Urinary bladder (tissue), 4 donors: ENCODE results near the gene H6PD. TPM values are rescaled to one million over a fixed set of nuclear protein-coding genes. Genes with fewer than 3 reads are reported as not detected.

Source experiments
- DNase-seq: peaks from one replicate; pipeline ENCODE4 v3.0.0-alpha.2; 2015; ENCODE audit errors: extremely low spot score
- H3K27ac ChIP-seq: one replicate; pipeline ENCODE4 v1.5.1; 2013; ENCODE audit warnings: low read depth, mild to moderate bottlenecking, moderate library complexity
- H3K36me3 ChIP-seq: one replicate; pipeline ENCODE4 v1.6.1; 2013; ENCODE audit warnings: mild to moderate bottlenecking, moderate library complexity; ENCODE audit not compliant: insufficient read depth
- H3K4me1 ChIP-seq: one replicate; pipeline ENCODE4 v1.6.1; 2013; ENCODE audit warnings: mild to moderate bottlenecking, moderate library complexity; ENCODE audit not compliant: insufficient read depth
- H3K4me3 ChIP-seq: one replicate; pipeline ENCODE4 v1.5.1; 2013; ENCODE audit warnings: low read depth, low read length
- WGBS: extraction: QIAGEN DNeasy Blood & Tissue Kit; methylation state at CpG from one replicate; pipeline ENCODE4 v1.1.7; 2013; 5-methylcytosine and 5-hydroxymethylcytosine counted together
- polyA plus RNA-seq: library from polyadenylated mRNA; stranded (reverse); fragments of 200-250 nt; gene quantifications from one replicate; pipeline ENCODE4 v1.2.3, GENCODE V29; 2013
- total RNA-seq: library from RNA; depleted of rRNA; stranded (reverse); fragments of >200 nt; gene quantifications from one replicate; pipeline ENCODE4 v1.2.3, GENCODE V29; 2014
- donor health status: healthy with polysubstance abuse.
- donor health status: healthy.

Gene H6PD
- total and polyA plus RNA-seq, 2 donors = 26.6 to 32.6 TPM

DNA sequence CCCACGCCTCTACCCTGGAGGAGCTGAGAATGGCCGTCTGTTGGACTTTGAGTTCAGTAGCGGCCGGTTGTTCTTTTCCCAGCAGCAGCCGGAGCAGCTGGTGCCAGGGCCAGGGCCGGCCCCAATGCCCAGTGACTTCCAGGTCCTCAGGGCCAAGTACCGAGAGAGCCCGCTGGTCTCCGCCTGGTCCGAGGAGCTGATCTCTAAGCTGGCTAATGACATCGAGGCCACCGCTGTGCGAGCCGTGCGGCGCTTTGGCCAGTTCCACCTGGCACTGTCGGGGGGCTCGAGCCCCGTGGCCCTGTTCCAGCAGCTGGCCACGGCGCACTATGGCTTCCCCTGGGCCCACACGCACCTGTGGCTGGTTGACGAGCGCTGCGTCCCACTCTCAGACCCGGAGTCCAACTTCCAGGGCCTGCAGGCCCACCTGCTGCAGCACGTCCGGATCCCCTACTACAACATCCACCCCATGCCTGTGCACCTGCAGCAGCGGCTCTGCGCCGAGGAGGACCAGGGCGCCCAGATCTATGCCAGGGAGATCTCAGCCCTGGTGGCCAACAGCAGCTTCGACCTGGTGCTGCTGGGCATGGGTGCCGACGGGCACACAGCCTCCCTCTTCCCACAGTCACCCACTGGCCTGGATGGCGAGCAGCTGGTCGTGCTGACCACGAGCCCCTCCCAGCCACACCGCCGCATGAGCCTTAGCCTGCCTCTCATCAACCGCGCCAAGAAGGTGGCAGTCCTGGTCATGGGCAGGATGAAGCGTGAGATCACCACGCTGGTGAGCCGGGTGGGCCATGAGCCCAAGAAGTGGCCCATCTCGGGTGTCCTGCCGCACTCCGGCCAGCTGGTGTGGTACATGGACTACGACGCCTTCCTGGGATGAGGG, 29.7 kb downstream of the H6PD start:
- 95% methylated on average over 50 of the region's 50 CpGs for WGBS
- peaks cover 6% of the 10 kb centered on the region for H3K36me3 ChIP-seq
- H3K4me3 ChIP-seq = no peak overlapping the region
- DNase-seq = no peak
- no peaks in the 10 kb centered on the region for H3K4me1 ChIP-seq
- H3K27ac ChIP-seq = no peak overlapping the region

DNA sequence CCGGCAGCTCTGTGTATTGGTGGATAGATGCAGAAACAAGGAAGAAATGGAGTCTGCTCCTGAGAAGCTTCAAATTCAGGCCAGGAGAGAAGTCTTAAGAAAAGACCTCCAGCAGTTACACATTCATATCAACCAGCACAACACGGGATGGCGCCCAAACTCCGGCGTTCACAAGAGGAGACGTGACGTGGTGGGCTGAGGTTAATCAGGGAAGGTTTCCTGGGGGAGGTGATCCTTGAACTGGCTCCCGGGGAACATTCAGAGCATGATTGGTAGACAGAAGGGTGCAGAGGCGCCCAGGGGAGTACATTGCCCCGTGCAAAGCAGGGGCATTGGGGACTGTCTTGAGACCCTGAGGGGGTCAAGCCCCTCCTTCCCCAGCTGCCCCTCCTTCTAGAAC, 30.5 kb downstream of the H6PD start:
- H3K4me3 ChIP-seq = no peak overlapping the region
- 92% methylated on average over 10 of the region's 10 CpGs for WGBS
- no peak overlapping the region for H3K27ac ChIP-seq
- H3K4me1 ChIP-seq = no peaks in the 10 kb centered on the region
- no peak for DNase-seq
- H3K36me3 ChIP-seq = peaks cover 6% of the 10 kb centered on the region

DNA sequence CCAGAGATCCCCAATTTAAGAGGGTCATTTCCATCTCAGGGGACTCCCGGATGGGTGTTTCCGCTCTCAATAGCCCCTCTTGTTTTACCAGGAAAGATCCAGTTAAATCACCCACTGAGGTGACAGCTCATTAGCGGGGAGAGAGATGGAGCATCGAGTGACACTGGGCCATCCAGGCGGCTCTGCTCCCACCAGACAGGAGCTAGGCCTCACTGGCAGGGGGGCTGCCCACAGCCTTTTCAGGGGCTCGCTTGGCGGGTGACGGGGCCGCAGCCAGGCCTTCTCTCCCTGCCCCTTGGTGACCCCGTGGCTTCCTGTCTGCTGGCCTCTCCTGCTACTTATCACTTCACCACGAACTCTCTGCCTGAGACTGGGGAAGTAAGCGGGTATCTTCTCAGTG, 31.4 kb downstream of the H6PD start:
- WGBS = 88% methylated on average over 12 of the region's 12 CpGs
- H3K36me3 ChIP-seq = peaks cover 6% of the 10 kb centered on the region
- no peak overlapping the region for H3K4me3 ChIP-seq
- H3K4me1 ChIP-seq = no peaks in the 10 kb centered on the region
- DNase-seq = no peak
- no peak overlapping the region for H3K27ac ChIP-seq

- 72% methylated on average over 7 of the region's 7 CpGs for WGBS
- H3K27ac ChIP-seq = no peak overlapping the region
- H3K4me3 ChIP-seq = no peak overlapping the region
- peaks cover 6% of the 10 kb centered on the region for H3K36me3 ChIP-seq
- no peak for DNase-seq
- H3K4me1 ChIP-seq = no peaks in the 10 kb centered on the region
Measured at GRCh38 chr1:9267352-9267686, 32.7 kb downstream of the H6PD start.

DNA sequence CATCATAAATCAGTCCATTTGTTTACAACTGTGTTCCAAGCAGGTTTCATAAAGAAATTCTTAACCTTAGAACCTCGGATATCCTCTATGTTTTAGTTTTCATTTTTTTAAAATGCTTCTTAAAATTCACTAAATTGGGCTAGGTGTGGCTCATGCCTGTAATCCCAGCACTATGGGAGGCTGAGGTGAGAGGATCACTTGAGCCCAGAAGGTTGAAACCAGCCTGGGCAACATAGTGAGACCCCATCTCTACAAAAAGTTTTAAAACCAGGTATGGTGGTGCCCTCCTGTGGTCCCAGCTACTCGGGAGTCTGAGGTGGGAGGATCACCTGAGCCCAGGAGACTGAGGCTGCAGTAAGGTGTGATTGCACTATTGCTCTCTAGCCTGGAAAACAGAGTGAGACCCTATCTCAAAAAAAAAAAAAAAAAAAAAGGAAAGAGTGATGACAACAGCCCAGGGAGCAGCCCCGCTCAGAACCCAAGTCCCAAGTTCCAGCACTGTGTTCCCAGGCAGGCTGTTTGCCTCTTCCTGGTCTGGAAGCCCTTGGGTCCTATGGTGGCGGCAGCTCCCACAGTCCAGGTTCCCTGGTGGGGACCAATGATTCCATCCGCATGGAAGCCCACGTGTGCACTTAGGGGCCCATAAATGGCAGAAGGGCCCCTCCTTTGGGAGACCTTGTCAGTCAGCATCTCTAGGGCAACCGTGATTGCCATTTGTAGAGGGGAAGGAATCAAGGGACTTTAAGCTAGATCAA, 33.4 kb downstream of the H6PD start:
- no peak for DNase-seq
- H3K4me1 ChIP-seq = no peaks in the 10 kb centered on the region
- H3K36me3 ChIP-seq = peaks cover 6% of the 10 kb centered on the region
- 88% methylated on average over 7 of the region's 7 CpGs for whole genome bisulfite sequencing
- no peak overlapping the region for H3K4me3 ChIP-seq
- H3K27ac ChIP-seq = no peak overlapping the region

DNA sequence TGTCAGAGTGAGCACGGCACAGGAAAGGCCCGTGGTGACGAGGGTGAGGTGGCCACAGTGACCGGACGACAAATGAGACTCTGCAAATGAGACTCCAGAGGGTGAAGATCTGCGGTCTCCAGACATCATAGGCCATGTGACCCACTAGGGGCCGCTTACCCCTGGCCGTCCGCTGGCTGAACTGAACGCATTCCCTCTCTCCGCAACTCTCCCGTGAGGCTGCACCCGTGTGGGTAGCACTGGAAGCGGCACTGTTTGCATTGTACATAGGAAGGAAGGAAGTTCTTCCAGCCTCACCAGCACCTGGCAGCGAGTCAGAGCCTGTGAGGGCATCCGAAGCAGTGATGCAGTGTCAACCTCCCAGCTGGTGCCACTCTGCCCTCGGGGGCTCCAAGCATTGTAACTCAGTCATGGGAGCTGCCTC, 34.5 kb downstream of the H6PD start:
- peaks cover 5% of the 10 kb centered on the region for H3K36me3 ChIP-seq
- no peak overlapping the region for H3K4me3 ChIP-seq
- H3K27ac ChIP-seq = no peak overlapping the region
- 81% methylated on average over 17 of the region's 17 CpGs for WGBS
- H3K4me1 ChIP-seq = no peaks in the 10 kb centered on the region
- no peak for DNase-seq

DNA sequence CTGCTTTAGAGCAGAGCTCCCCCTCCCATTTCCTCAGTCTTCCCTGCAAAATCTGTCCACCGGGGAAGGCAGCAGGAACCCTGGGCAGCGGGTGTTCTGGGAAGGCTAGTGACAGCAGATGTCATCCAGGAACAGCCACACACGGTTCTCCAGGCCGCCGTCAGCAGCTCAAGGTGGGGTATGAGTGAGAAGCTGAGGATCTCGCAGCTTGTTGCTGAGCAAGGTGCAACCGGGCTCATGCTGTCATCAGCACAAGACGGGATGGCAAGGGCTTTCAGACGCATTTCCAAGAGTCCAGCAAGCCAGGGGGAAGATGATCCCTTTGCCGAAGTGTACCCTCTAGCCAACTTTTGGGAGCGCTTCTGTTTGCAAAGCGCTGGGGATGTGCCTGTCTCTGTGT, 35.1 kb downstream of the H6PD start:
- no peak for DNase-seq
- WGBS = 78% methylated on average over 12 of the region's 12 CpGs
- Histone ChIP-seq H3K27ac (no peak overlapping the region), H3K4me3 (no peak overlapping the region), H3K4me1 (no peaks in the 10 kb centered on the region), H3K36me3 (no peaks in the 10 kb centered on the region)

- H3K4me3 ChIP-seq = no peak overlapping the region
- no peak overlapping the region for H3K27ac ChIP-seq
- 65% methylated on average over 15 of the region's 15 CpGs for WGBS
- no peaks in the 10 kb centered on the region for H3K4me1 ChIP-seq
- no peak for DNase-seq
- H3K36me3 ChIP-seq = no peaks in the 10 kb centered on the region
Measured at GRCh38 chr1:9270290-9270883, 35.8 kb downstream of the H6PD start.

GRCh38 chr1:9271283-9271682, 36.7 kb downstream of the H6PD start:
- H3K36me3 ChIP-seq = no peaks in the 10 kb centered on the region
- H3K4me1 ChIP-seq = no peaks in the 10 kb centered on the region
- no peak for DNase-seq
- 78% methylated on average over 11 of the region's 11 CpGs for WGBS
- no peak overlapping the region for H3K27ac ChIP-seq
- H3K4me3 ChIP-seq = no peak overlapping the region

DNA sequence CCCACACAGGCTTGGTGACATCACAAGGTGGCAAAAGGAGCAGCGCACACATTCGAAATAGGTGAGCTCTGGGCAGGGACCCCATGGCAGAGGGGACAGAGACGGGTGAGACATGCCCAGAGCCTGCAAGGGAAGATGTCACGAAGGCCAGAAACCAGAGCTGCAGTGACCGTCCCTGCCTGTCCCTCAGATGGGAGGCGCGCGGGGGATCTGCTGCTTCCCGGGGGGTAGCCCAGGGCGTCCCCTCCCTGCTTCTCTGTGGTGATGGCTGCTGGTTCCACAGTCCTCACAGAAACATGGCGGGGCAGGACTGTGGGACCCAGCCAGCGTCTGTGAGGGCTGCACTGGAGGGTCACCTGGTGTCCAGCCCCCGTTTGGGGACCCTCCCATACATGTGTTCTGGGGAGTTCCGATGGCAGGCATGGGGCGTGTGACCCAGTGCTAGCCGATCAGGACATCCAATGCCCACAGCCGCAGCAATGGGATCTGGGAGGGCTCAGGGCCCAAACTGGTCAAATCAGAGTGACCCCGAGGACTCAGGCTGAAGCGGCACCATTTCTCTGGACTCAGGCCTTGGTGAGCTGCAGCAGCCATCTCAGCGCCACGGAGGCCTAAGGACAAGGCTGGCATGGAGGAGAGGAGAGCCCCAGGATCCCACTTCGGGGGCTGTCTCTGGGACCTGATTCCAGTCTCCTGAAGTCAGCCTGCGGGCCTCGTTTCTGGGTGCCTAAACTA, 37.5 kb downstream of the H6PD start:
- Histone ChIP-seq H3K4me1 (no peaks in the 10 kb centered on the region), H3K36me3 (no peaks in the 10 kb centered on the region), H3K27ac (no peak overlapping the region), H3K4me3 (no peak overlapping the region)
- WGBS = 93% methylated on average over 24 of the region's 24 CpGs
- DNase-seq = no peak

- Histone ChIP-seq H3K4me1 (no peaks in the 10 kb centered on the region), H3K36me3 (no peaks in the 10 kb centered on the region), H3K27ac (no peak overlapping the region), H3K4me3 (no peak overlapping the region)
- 80% methylated on average over 11 of the region's 11 CpGs for WGBS
- no peak for DNase-seq
Measured at GRCh38 chr1:9273177-9273576, 38.6 kb downstream of the H6PD start.

DNA sequence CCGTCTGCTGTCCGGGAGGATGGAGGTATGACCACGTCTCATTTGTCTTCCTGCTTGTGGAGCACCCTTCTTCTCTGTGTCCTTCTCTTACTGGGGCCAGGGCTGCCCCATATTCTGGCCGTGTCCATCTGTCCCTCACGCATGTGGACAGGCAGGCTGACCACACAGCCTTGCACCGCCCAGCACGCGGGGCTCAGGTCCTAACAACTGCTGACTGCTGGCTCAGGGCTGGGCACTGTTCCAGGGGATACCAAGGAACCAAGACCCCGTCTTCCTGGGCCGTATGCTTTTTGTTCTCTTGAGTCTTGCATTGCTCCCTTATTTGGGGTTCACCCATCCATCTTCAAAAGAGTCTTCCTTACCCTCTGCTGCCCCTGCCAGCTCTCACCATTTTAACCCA, 40.6 kb downstream of the H6PD start:
- WGBS = 77% methylated on average over 10 of the region's 10 CpGs

GRCh38 chr1:9275567-9276034, 41.0 kb downstream of the H6PD start:
- Histone ChIP-seq H3K4me3 (no peak overlapping the region), H3K36me3 (no peaks in the 10 kb centered on the region), H3K27ac (no peak overlapping the region), H3K4me1 (no peaks in the 10 kb centered on the region)
- DNase-seq = no peak
- 60% methylated on average over 12 of the region's 12 CpGs for WGBS

More for the DNA sequence above, 40.6 kb downstream of the H6PD start:
- no peak overlapping the region for H3K4me3 ChIP-seq
- no peaks in the 10 kb centered on the region for H3K4me1 ChIP-seq
- DNase-seq = no peak
- H3K36me3 ChIP-seq = no peaks in the 10 kb centered on the region
- no peak overlapping the region for H3K27ac ChIP-seq
